IMR-90 (cell line): Measurements from ENCODE around the gene PRSS12. TPM values are rescaled to one million over a fixed set of nuclear protein-coding genes. Genes with fewer than 3 reads are reported as not detected.

Experiments
- ATAC-seq: fragments of 200-7000 bp; cut with Tn5 transposase; 2 replicates; pipeline ENCODE4 v1.9.1; 2020; ENCODE audit warnings: low read depth, mild to moderate bottlenecking, moderate library complexity
- BruUV-seq: library from RNA; stranded (reverse); fragments of 400-500 nt; replicated peaks from 2 replicates; lab custom pipeline; 2021; lab: Mats Ljungman, UMichigan
- CTCF ChIA-PET: fragments of 300-600 bp; formaldehyde crosslinking; extraction: SDS; loops from one replicate; lab custom pipeline; 2021; ENCODE audit warnings: antibody characterized with exemption; lab: Yijun Ruan, JAX
- POLR2A ChIA-PET: fragments of 300-600 bp; sonication (Branson Sonifier 250); formaldehyde crosslinking; loops from one replicate; lab custom pipeline; 2022; ENCODE audit warnings: antibody characterized with exemption; ENCODE audit not compliant: unreplicated experiment; lab: Charles Lee
- DNase-seq: peaks from one replicate; pipeline ENCODE4 v3.0.0; 2013
- H2AFZ ChIP-seq: replicated peaks from 2 replicates; pipeline ENCODE3; 2013; ENCODE audit warnings: low read length, mild to moderate bottlenecking; ENCODE audit not compliant: poor library complexity
- H2AK5ac ChIP-seq: 2 replicates; pipeline ENCODE4 v1.6.1; 2013; ENCODE audit warnings: low read depth, low read length, inconsistent platforms
- H2AK9ac ChIP-seq: replicated peaks from 2 replicates; pipeline ENCODE3; 2013; ENCODE audit warnings: mild to moderate bottlenecking, low read depth, low read length, moderate library complexity; ENCODE audit not compliant: poor library complexity
- H2BK120ac ChIP-seq: 2 replicates; pipeline ENCODE4 v1.6.1; 2013; ENCODE audit warnings: low read depth, low read length, inconsistent platforms
- H2BK15ac ChIP-seq: 3 replicates; pipeline ENCODE4 v1.6.1; 2013; ENCODE audit warnings: low read depth, low read length, inconsistent platforms
- H2BK20ac ChIP-seq: 2 replicates; pipeline ENCODE4 v1.6.1; 2013; ENCODE audit warnings: low read depth, mild to moderate bottlenecking, inconsistent platforms, low read length, moderate library complexity
- H2BK5ac ChIP-seq: 2 replicates; pipeline ENCODE4 v1.6.1; 2013; ENCODE audit warnings: mild to moderate bottlenecking, low read depth, low read length, inconsistent platforms; ENCODE audit not compliant: poor library complexity, severe bottlenecking
- H3K14ac ChIP-seq: replicated peaks from 2 replicates; pipeline ENCODE4 v1.6.1; 2013; ENCODE audit warnings: low read depth, low read length, inconsistent platforms
- H3K18ac ChIP-seq: 2 replicates; pipeline ENCODE4 v1.6.1; 2013; ENCODE audit warnings: low read depth, low read length, control low read depth
- H3K23ac ChIP-seq: 2 replicates; pipeline ENCODE4 v1.6.1; 2013; ENCODE audit warnings: low read depth, low read length, inconsistent platforms
- H3K27ac ChIP-seq: 2 replicates; pipeline ENCODE4 v1.5.1; 2013; ENCODE audit warnings: mild to moderate bottlenecking, control low read depth, low read length; ENCODE audit not compliant: insufficient read depth
- H3K27me3 ChIP-seq: 2 replicates; pipeline ENCODE4 v1.6.1; 2013; ENCODE audit warnings: low read length; ENCODE audit not compliant: control insufficient read depth, insufficient read depth
- H3K36me3 ChIP-seq: 2 replicates; pipeline ENCODE4 v1.6.1; 2013; ENCODE audit warnings: low read length, mixed read lengths; ENCODE audit not compliant: control insufficient read depth, insufficient read depth
- H3K4ac ChIP-seq: 2 replicates; pipeline ENCODE4 v1.6.1; 2013; ENCODE audit warnings: low read depth, low read length, inconsistent platforms
- H3K4me1 ChIP-seq: 2 replicates; pipeline ENCODE4 v1.6.1; 2013; ENCODE audit warnings: low read length, mixed read lengths; ENCODE audit not compliant: control insufficient read depth, insufficient read depth
- H3K4me2 ChIP-seq: 2 replicates; pipeline ENCODE4 v1.6.1; 2013; ENCODE audit warnings: low read depth, mild to moderate bottlenecking, control low read depth, low read length, moderate library complexity
- H3K4me3 ChIP-seq: 2 replicates; pipeline ENCODE4 v1.5.1; 2013; ENCODE audit warnings: low read depth, mild to moderate bottlenecking, control low read depth, low read length, moderate library complexity; ENCODE audit not compliant: insufficient read depth
- H3K56ac ChIP-seq: 2 replicates; pipeline ENCODE4 v1.6.1; 2013; ENCODE audit warnings: low read length, inconsistent platforms; ENCODE audit not compliant: insufficient read depth; ENCODE audit errors: extremely low read depth
- H3K79me1 ChIP-seq, 2 experiments: 2 replicates each; pipeline ENCODE4 v1.6.1; 2013; ENCODE audit warnings: low read length in 2 of 2, inconsistent platforms in 1 of 2, low read depth in 1 of 2
- H3K9ac ChIP-seq: 2 replicates; pipeline ENCODE4 v1.6.1; 2013; ENCODE audit warnings: low read depth, low read length, control low read depth
- H3K9me1 ChIP-seq: 2 replicates; pipeline ENCODE4 v1.6.1; 2013; ENCODE audit warnings: low read length, inconsistent platforms; ENCODE audit not compliant: insufficient read depth
- H3K9me3 ChIP-seq: 2 replicates; pipeline ENCODE4 v1.6.1; 2013; ENCODE audit warnings: low read length; ENCODE audit not compliant: control insufficient read depth, insufficient read depth
- H4K20me1 ChIP-seq: 2 replicates; pipeline ENCODE4 v1.6.1; 2013; ENCODE audit warnings: low read length, inconsistent platforms; ENCODE audit not compliant: insufficient read depth
- H4K5ac ChIP-seq: 2 replicates; pipeline ENCODE4 v1.6.1; 2013; ENCODE audit warnings: mild to moderate bottlenecking, low read depth, low read length, control low read depth
- H4K8ac ChIP-seq, 2 experiments: 2 replicates each; pipeline ENCODE4 v1.6.1; 2013; ENCODE audit warnings: low read depth in 2 of 2, low read length in 2 of 2, control low read depth in 1 of 2, inconsistent platforms in 1 of 2
- H4K91ac ChIP-seq: 2 replicates; pipeline ENCODE4 v1.6.1; 2013; ENCODE audit warnings: low read depth, low read length, inconsistent platforms; ENCODE audit not compliant: insufficient read depth
- CEBPB ChIP-seq: IDR thresholded peaks from 2 replicates; pipeline ENCODE4 v1.6.1; 2012; ENCODE audit warnings: low read depth, low read length, improper control_type of control experiment
- CHD1 ChIP-seq: IDR thresholded peaks from 2 replicates; pipeline ENCODE4 v1.6.1; 2012; ENCODE audit warnings: low read depth, low read length, improper control_type of control experiment
- MAFK ChIP-seq: IDR thresholded peaks from 2 replicates; pipeline ENCODE4 v1.6.1; 2012; ENCODE audit warnings: low read depth, low read length, improper control_type of control experiment
- POLR2A ChIP-seq: IDR thresholded peaks from 2 replicates; pipeline ENCODE4 v1.6.1; 2012; ENCODE audit warnings: mild to moderate bottlenecking, low read depth, low read length
- RAD21 ChIP-seq: IDR thresholded peaks from 2 replicates; pipeline ENCODE4 v1.6.1; 2012; ENCODE audit warnings: low read length, improper control_type of control experiment
- WGBS, 2 experiments: methylation state at CpG; one replicate each; pipeline versions ENCODE4 v1.1.5 to v1.1.7; 2013; ENCODE audit warnings: missing lambda C conversion rate in 2 of 2; ENCODE audit not compliant: insufficient read length in 1 of 2; ENCODE audit errors: extremely low coverage in 2 of 2; 5-methylcytosine and 5-hydroxymethylcytosine counted together
- dilution Hi-C: fragments of 300-500 bp; cut with HindIII; formaldehyde crosslinking; loops from one replicate; pipeline ENCODE4 v1.14.3; 2018; ENCODE audit warnings: low sequenced_read_pairs; ENCODE audit not compliant: unreplicated experiment
- in situ Hi-C: fragments of 300-500 bp; cut with MboI; formaldehyde crosslinking; loops from 3 replicates; pipeline ENCODE4 v1.14.3; 2019; ENCODE audit warnings: low sequenced_read_pairs, inconsistent platforms, mixed read lengths
- intact Hi-C: fragments of 100-400 bp; cut with micrococcal nuclease; formaldehyde crosslinking; loops from 2 replicates; pipeline ENCODE4 v1.10.0; 2022
- polyA plus RNA-seq, 3 experiments: library from polyadenylated mRNA; depleted of rRNA; stranded (reverse); fragments of >200 nt; gene quantifications; 2 replicates each; pipeline ENCODE4 v1.2.3, GENCODE V29; 2012; ENCODE audit warnings: low replicate concordance in 1 of 3
- total RNA-seq: library from RNA; depleted of rRNA; stranded (reverse); fragments of >200 nt; gene quantifications from 2 replicates; pipeline ENCODE4 v1.2.3, GENCODE V29; 2012
- TF ChIP-seq, protein P1 (sequence below): fragments of 150-350 bp; IDR thresholded peaks from 2 replicates; pipeline ENCODE4 v1.6.1; 2017; ENCODE audit warnings: mild to moderate bottlenecking, antibody characterized with exemption, low read length, low read depth

The PRSS12 gene
- total and polyA plus RNA-seq, 2 of the 4 experiments (the other 2 are of a cell fraction) = 51.1 to 71.5 TPM

DNA sequence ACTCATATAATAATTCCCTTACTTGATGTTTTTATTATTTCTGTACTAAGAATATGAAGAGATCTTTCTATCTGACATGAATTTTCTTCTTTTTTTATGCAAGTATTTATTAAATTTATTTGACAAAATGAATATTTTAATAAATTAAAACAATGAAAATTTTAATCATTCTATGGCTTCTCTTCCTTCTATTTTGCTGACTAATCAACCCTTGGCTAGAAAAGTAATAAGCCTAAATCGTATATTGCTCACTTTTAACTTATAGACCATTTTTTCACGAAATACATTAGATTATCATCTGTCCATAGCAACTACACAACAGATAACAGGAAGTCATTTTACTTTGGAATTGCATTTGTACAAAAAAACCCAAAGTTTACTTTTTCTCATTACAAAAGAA is 38.6 kb downstream of the PRSS12 start:
- no peak overlapping the region for H4K5ac ChIP-seq
- H3K9me3 ChIP-seq = no peaks in the 10 kb centered on the region
- H3K14ac ChIP-seq = no peak overlapping the region
- H3K4me1 ChIP-seq = no peaks in the 10 kb centered on the region
- DNase-seq (no peak), ATAC-seq (no peak)
- no peaks in the 10 kb centered on the region for H3K27me3 ChIP-seq
- H3K79me1 ChIP-seq = no peaks in the 10 kb centered on the region; a peak in 1 of 4 replicates
- no peak overlapping the region for H3K9ac ChIP-seq
- H3K9me1 ChIP-seq = peaks cover 3% of the 10 kb centered on the region
- H2AK9ac ChIP-seq = no peak overlapping the region
- H2AK5ac ChIP-seq = no peak overlapping the region
- H3K36me3 ChIP-seq = peaks cover 7% of the 10 kb centered on the region; the same call in 1 of the 2 replicates
- no peak overlapping the region for H3K27ac ChIP-seq
- ChIA-PET POLR2A (no interaction called here), CTCF (no interaction called here)
- H3K23ac ChIP-seq = no peak overlapping the region
- in situ Hi-C loops (no loop called here), dilution Hi-C loops (no loop called here), intact Hi-C loops (no loop called here)
- H2BK5ac ChIP-seq = no peak overlapping the region
- H3K4ac ChIP-seq = no peak overlapping the region
- no peak overlapping the region for H2BK15ac ChIP-seq
- H2BK120ac ChIP-seq = no peak overlapping the region
- H2AFZ ChIP-seq = no peak overlapping the region
- H3K56ac ChIP-seq = no peak overlapping the region
- peak; percentile 76 for TF ChIP-seq MAFK
- no peak for TF ChIP-seq POLR2A
- no peak for TF ChIP-seq RAD21
- TF ChIP-seq, protein P1, sequence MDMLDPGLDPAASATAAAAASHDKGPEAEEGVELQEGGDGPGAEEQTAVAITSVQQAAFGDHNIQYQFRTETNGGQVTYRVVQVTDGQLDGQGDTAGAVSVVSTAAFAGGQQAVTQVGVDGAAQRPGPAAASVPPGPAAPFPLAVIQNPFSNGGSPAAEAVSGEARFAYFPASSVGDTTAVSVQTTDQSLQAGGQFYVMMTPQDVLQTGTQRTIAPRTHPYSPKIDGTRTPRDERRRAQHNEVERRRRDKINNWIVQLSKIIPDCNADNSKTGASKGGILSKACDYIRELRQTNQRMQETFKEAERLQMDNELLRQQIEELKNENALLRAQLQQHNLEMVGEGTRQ = no peak
- TF ChIP-seq CEBPB = no peak
- TF ChIP-seq CHD1 = no peak
- no peak overlapping the region for H3K18ac ChIP-seq
- no peak overlapping the region; a peak in 1 of 4 replicates for H4K8ac ChIP-seq
- H4K91ac ChIP-seq = no peak overlapping the region
- H3K4me3 ChIP-seq = no peak overlapping the region
- H4K20me1 ChIP-seq = no peaks in the 10 kb centered on the region
- H2BK20ac ChIP-seq = no peak overlapping the region
- no TSS peak for BruUV-seq
- 71% methylated on average over 1 of the region's 2 CpGs; no CpG with 5 or more reads in 1 of the 2 experiments for WGBS, 2 experiments
- no peak overlapping the region for H3K4me2 ChIP-seq
